HG02571 (cell line): ENCODE results near the gene KCNK5.

ENCODE experiments used
- ATAC-seq: cut with Tn5 transposase; IDR thresholded peaks from one replicate; pipeline ENCODE4 v1.9.1; 2021; ENCODE audit warnings: mild to moderate bottlenecking, moderate library complexity; ENCODE audit not compliant: unreplicated experiment

KCNK5 gene

DNA sequence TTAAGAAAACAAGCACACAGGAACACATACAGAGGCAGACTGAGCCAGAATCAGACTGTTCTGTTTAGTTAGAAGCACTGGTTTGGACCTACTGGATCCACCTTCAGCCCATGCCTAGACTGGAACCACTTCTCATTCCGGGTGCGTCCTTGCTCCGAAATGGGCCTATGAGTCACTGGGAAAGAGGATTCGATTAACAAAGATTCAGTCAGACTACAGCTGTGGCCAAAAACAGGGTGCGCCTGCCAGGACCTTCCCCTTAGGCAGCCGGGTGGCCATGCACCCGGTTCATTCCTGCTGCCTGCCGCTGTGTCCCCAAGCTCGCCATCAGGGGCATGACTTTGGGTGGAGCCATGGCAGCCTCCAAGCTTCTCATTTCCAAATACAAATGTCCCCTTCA, 14.5 kb upstream of the KCNK5 start:
- no peak for ATAC-seq

DNA sequence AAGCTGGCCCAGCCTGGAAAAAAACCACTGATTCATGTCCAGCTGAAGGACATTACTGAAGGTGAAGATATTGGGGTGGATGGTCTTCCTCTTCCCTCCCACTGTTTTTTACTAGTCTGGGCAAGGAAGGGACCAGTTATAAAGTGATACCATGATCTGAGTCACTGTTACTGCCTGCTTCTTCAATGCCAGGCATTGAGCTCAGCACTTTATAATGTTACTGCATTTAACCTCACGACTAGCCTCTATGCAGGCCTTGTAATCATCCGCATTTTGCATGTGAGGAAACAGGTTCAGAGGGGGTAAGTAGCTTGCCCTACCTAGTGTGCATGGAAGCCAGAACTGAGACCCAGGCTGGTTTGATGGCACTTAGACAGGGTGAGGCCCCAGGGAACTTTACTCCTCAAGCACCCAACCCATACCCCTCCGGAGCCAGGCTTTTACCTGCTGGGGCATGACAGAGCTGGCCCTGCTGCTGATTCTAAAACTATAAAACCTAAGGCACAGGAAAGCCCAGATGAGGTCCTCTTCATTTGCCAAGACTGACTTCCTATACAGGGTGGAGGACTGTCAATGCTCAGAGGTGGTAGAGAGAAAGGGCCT, 11.0 kb upstream of the KCNK5 start:
- no peak for ATAC-seq

DNA sequence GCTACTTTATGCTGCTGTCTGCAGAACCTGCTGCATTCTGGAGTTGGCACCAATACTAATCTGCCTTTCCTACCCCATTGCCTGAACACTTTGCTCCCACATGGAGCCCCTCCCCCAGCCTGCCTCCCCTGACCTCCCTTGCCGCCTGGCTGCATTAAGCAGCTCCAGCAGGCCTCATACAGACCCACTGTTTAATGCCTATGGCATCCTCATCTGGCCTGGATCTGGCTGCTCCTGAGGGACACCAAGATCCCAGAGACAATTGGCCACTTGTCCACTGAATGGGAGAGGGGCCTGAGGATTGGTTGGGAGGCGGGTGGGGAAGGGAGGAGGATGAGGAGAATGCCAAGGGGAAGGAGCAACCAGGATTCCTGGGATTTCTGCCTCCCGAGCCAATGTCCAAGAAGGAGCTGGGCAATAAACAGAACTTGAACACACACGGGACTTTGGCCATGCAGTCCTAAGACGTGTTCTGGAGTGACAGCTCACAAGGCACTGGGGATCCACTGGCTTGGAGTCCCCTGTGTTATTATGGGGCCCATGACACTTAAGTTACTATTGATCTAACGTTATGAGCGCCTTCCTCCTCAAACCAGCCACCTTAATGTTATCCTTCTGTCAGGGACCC, 10.4 kb upstream of the KCNK5 start:
- no peak for ATAC-seq

DNA sequence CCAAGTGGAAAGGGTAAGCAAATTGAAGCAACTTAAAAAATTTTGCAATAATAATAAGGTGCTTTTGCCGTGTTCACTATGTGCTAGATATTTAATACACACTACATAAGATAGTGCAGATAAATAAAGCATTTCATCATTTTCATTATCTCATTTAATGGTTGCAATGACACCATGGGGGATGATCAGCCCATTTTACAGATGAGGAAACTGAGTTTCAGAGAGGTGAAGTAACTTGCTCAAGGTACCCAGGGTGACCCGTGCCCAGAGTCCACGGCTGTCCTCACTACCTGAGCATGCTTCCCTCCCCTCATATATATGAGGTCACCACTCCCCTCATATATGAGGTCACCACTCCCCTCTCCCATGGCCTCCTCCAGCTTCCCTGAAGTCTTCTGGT, 7.5 kb upstream of the KCNK5 start:
- ATAC-seq = no peak

DNA sequence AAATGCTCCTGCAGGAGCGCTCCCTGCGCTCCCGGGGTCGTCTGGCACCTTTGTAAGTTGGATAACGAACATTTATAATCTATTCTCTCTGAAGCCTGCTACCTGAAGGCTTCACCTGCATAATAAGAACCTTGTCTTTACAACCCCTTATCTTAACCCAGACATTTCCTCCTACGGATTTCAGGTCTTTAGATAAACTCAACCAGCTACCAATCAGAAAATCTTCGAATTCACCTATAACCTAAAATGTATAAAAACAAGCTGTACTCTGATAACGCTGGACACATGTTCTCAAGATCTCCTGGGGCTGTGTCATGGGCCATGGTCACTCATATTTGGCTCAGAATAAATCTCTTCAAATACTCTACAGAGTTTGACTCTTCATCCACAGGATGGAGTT, 4.1 kb upstream of the KCNK5 start:
- ATAC-seq = no peak

DNA sequence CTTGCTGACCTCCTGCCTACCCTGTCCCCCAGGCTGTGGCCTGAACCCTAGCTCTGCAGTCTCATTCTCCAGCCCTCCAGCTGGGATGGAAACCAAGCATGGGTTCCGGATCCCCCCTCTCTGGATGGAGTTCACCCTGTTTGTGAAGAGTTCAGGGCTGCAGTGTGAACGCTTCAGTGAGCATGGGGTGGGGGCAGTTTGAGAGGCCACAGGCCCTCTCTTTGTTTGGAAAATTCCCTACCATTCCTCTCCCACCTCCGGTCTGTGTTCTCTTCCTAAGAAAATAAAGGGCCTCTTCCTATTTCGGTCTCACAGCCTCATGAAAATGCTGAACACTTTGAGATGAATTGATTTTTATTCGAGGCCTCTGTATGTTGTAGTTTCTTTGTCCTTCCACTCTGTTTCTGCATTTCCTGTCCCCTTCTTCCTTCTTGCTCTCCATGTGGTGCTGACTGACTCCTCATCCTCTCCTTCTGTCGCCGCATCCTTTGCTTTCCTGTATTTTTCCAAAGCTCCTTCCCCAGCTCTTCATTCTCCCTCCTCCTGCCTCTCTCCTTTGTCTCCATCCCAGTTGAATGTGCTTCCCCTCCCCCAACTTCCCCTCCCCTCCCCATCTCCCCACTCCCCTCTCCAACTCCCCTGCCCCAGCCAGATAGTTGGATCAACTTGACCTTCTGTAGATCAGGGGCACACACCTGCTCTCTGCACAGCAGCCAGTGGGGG, 2.4 kb upstream of the KCNK5 start:
- no peak for ATAC-seq

DNA sequence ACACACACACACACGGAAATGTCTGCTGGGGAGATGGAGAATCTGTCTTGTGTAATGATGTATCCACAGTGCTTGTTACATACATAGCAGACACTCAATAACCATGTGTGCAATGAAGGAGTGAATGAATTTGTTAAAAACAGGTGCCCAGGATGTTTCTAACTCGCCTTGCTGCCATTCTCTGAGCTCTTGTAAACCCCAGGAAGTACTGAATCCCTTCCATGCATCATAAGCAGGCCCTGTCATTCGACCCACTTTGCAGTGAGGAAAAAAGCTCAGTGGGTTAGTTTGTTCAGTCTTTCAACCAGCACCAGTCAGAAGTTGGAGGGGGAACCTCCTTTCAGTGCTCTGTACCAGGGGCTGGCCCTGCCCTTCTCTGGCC, 1.4 kb upstream of the KCNK5 start:
- no peak for ATAC-seq

DNA sequence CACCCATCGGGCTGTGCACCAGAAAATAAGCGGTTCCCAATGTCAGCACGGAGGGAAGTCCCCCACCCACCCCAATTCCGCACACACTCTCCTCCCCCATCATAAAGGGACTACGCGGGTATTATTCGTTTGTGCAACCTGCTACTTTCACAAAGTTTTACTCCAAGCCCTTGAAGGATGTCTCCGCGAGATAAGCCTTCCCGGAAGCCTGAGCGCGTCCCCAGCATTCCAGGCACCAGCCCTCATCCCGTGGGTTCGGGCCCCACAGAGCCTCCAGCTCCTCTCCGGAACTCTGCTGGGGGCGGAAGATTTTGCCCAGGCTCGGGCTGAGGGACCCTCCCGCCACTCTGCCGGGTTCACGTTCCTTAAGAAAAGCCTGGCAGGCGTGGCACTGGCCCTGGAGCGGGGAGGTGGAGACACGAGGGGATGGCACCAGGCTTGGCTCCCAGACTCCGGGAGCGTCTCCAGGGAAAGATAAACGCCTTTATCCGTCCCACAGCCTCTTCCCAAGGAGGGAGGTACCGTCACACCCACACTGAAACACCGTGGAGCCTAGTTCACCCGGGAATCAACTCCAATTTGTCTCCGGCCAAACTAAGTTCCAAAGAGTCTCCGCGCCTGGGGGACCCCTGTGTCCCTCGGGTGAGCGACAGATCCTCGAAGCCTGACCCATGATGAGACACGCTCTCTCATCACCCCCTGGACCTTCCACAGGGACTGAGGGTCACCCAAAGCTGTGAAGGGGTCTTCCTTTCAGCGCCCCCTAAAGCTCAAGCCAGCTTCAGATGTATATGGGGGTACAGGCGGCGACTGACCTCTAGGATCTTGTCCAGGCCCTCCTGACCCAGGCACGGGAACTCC, 934 bp downstream of the KCNK5 start:
- no peak for ATAC-seq

DNA sequence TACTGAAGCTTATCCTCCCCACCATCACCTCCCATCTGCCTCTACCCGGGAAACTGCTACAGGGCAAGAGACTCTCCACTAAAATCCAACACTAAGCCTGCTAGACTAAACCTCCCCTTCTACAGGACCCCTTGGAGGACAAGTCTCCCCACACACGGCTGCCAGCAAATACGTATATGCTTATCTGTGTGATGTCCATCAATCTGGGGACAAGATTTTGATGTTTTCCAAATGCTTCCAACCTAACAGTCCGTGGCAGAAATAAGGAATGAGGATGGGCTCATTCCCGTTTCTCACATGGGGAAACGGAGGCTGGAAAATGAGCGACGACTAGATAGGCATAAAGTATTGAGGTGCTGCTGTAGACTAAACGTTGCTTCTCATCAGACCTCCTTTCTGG, 1.8 kb downstream of the KCNK5 start:
- no peak for ATAC-seq

DNA sequence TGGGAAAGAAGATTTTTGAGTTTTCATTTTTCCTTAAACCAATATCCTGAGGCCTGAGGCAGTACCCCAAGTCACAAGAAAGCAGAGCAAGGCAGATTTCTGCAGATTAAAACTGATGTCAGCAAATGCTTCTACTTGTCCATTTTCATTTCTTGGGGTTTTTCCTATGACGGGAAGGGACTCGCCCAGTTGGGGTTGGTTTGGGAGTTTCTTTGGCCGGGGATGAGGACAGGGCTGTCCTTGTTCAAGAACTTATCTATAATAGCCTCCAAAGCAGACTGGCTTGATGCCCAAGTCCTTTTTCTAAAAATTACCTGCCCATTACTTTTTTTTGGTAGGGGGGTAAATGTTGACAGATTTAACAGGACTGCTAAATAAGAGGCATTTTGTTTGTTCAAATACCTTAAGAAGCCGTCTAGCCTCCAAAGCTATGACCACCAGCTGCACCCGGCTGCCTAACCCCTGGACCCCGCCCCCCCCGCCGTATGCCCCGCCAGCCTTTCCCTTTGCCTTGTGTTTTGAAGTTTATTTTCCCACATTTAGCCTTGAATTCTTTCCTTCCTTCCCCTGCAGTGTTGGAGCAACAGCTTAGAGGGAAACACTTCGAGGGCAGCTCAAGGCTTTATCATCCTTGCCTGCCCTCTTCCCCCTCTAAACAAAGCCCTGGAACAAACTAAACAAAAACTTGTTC, 2.5 kb downstream of the KCNK5 start:
- ATAC-seq = no peak

DNA sequence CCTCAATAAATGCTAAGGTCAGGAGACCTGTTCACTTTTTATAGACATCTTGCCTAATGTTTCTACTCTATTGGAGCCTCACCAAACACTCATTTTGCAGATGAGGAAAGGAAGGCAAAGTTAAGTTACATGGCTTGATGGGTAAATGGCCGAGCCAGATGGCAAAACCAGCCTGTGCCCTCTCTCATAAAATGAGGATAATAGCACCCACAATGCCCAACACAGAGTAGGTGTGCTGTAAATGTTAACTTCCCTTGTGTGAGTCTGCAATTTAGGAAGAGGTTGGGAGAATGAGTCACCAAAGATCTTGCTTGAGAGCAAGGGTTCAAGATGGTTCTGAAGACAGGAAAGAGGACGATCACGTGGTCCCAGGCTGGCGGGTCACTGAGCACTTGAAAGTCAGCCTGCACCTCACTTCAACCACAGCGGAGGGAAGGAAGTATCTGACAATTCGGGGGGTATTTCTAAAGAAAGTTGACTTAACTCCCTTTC, 3.3 kb downstream of the KCNK5 start:
- no peak for ATAC-seq

DNA sequence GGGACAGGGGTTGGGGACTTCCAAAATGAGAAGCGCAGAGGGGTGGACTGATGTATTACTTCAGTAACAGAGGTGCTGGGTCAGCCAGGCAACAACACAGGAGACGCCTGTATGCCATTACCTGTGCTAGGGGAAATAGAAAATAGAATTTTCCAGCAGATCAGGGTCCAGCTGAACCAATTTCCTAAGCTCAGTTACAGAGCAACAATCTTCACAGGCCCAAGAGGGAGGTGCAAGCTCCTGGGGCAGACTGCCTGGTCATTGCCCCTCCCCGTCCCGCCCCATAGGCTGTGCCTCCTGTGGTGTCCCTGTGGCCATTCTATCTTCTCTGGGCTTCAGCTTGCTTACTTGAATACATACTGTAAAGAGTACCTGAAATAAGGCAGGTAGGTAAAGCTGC, 3.7 kb downstream of the KCNK5 start:
- no peak for ATAC-seq

DNA sequence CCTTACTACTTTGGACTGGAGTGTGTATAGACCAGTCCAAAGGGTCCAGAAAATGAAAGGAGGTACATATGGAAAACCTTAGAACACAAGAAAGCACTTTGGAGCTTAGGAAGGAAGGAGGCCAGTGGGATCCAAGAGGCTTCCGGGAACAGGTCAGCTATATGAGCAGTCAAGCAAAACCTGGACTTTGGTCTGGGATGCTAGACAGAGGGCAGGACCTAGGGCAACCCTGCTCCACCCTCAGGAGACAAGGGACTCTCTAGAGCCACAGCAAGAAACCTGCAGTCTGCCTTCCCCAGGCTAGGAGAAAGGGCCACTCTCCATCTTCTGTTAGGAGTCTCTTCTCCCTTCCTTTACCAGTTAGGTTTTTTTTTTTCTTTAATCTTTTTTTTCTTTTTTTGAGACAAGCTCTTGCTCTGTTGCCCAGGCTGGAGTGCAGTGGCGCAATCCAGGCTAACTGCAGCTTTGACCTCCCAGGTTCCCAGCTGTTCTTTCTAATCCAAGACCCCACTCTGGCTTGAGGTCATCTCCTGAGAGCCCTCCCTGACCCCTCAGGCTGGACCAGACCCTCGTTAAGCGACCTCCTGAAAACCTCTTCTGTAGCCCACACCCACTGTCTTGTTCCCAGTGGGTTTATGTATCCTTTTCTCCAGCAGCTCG, 4.6 kb downstream of the KCNK5 start:
- ATAC-seq = no peak

DNA sequence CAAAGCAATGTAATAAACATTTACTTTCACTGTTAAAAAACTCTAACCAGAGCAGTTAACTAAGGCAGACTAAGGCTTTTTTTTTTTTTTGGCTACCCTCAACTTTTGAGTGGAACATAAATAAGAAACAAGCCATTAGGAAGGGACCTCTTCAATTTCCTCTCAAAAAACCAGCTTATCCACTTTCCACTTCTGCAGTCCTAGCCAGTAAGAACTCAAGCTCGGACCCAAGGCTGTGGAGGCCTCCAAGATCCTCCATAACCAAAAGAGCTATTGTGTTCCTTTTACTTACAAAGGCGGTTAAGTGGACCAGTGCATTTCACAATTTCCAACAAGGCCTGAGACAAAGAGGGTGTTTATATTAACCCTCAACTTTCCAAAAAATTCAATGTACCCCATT, 5.3 kb downstream of the KCNK5 start:
- ATAC-seq = no peak

DNA sequence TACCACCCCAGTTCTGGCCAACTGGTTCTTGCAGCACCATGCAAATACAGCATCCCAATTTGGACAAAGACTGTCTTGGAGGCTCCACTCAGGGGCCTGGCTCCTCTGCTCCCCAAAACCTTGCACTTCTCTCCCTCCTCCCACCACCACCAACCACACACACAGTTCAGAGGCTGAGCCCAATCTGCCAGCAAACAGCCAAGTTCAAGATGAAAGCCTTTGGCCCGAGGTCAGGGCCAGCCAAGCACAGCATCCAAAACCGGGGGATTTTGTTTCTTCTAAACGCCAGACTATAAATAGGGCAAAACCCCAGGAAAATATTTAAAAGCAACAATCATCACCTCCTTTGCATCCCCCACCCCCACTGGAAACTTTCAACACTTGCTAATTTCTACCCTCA, 5.7 kb downstream of the KCNK5 start:
- no peak for ATAC-seq

DNA sequence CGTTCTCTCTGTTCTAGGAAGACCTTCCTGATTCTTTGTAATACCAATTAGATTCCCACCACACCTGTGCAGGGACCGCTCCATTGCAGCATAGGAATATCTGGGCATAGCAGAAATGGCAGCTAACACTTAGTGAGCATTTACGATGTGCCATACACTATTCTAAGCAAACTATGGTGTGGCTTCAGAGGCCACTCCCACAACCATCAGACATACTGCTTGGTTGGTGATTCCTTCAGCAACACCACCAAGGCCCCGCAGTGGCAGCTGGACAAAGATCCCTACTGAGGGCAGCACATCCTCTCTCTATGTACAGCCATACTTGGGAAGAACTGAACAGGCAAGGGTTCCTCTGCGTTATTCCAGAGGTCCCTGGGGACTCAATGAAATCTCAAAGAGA, 6.2 kb downstream of the KCNK5 start:
- ATAC-seq = no peak

DNA sequence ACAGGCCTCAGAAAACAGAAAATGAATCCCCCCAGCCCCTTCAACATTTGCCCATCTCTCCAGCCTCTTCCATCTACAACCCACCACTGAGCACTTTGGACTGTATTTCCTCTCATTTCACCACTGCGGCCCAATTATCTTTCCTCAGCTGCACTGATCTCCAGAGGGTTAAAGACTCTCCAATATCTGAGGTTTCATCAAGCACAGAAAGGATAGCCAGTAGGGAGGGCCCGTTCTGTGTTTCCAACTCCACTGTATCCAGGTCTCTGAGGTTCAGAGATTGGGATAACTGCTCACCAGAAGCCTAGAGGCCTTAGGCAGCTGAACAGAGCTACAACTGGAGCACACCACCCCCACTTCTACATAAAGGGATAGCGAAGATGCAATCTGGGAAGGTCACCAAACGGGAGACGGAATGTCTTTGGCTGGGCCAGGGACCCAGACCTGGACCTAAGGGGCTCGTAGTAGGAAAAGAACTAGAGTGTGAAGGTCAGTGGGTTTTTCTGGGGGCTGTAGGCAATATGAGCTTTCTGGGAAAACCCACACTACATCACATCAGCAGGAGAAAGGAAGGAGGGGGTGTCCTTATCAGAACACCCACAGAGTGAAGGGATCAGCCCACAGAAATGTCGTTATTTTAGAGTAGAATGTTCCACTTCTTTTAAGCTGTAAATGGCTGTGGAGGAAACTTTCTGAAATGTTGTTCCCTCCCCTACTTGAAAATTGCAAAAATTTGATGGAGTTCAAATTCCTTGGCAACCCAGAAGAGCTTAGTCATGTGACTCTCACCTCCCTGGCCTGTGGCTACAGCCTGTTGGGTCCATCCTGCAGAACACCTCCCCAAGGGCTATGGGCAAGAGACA, 7.3 kb downstream of the KCNK5 start:
- ATAC-seq = no peak

DNA sequence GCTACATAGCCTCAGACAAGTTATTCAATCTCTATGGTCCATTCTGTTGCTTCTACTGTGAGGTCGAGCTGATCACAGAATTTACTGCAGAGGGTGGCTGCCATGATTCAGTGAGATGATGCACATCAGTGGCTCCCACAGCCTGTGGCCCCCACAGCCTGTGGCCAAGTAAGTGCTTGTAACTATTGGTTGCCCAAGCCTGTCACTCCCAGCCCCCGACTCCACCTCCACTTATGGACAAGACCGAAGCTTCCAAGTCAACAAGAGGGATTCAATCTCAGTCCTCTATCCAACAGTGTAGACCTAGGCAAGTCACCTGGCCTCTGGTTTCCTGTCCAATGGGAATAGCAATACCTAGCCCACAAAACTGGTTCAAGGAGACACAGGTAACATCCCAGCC, 8.2 kb downstream of the KCNK5 start:
- no peak for ATAC-seq

DNA sequence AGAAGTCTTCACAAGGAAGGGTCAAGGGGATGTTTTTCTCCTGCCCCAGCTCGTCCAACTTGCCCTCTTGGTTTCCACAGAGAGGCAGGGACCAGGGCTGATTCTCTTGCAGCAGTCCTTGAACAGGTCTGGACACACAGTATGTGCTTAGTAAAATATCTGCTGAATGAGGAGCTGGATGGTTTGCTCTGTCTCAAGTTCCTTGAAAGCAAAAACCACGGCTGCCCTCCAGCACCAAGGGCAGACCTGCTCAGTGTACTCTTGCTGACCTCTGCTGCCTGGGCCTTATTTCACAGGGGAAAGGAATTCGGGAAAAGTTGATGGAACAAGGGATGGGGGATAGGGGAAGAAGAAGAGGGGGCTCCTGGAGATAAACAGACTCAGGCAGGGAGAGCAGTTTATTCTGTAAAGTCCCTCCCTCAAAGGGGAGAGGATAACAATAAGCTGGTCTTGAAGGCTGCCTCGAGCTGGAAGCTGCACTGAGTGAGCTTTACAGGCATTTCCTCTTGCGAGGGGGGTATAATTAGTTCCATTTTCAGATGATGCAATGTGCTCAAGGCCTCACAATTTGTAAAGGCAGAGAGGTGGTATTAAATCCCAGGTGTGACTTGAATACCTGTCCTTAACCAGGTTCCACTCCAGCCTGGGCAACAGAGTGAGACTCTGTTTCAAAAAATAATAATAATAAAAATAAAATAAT, 10.3 kb downstream of the KCNK5 start:
- no peak for ATAC-seq
